DOHH2 (cell line): Measurements from ENCODE around the gene WSCD2.

ENCODE experiments used
- H3F3A ChIP-seq: fragments of 200-600 bp; sonication (generic), shearing (Covaris generic); 2 replicates; pipeline ENCODE4 v1.6.0; 2016; ENCODE audit warnings: antibody characterized with exemption, mild to moderate bottlenecking; ENCODE audit not compliant: control insufficient read depth, insufficient read depth
- H3K27ac ChIP-seq: fragments of 200-600 bp; sonication (generic); 2 replicates; pipeline ENCODE4 v1.5.1; 2014; ENCODE audit warnings: low read depth, mild to moderate bottlenecking, low read length, moderate library complexity
- H3K27me3 ChIP-seq: fragments of 200-600 bp; sonication (generic); 2 replicates; pipeline ENCODE4 v1.6.1; 2014; ENCODE audit warnings: mild to moderate bottlenecking, low read length, mixed read lengths; ENCODE audit not compliant: control insufficient read depth
- H3K36me3 ChIP-seq: fragments of 200-600 bp; sonication (generic); 2 replicates; pipeline ENCODE4 v1.6.1; 2014; ENCODE audit warnings: mild to moderate bottlenecking, low read length, moderate library complexity, mixed read lengths; ENCODE audit not compliant: control insufficient read depth
- H3K4me1 ChIP-seq: fragments of 200-600 bp; sonication (generic); 2 replicates; pipeline ENCODE4 v1.6.1; 2014; ENCODE audit warnings: mild to moderate bottlenecking, low read length, mixed read lengths; ENCODE audit not compliant: control insufficient read depth
- H3K4me2 ChIP-seq: fragments of 200-600 bp; sonication (generic); 2 replicates; pipeline ENCODE4 v1.6.0; 2014; ENCODE audit warnings: mild to moderate bottlenecking, low read length, moderate library complexity
- H3K4me3 ChIP-seq: fragments of 200-600 bp; sonication (generic); 2 replicates; pipeline ENCODE4 v1.5.1; 2014; ENCODE audit warnings: mild to moderate bottlenecking, low read length, mixed read lengths
- H3K79me2 ChIP-seq: fragments of 200-600 bp; sonication (generic); 2 replicates; pipeline ENCODE4 v1.6.1; 2014; ENCODE audit warnings: mild to moderate bottlenecking, low read length, mixed read lengths; ENCODE audit not compliant: control insufficient read depth
- H3K9me2 ChIP-seq: fragments of 200-600 bp; sonication (generic); replicated peaks from 2 replicates; pipeline ENCODE4 v1.6.1; 2014; ENCODE audit warnings: mild to moderate bottlenecking, low read length, mixed read lengths; ENCODE audit not compliant: control insufficient read depth
- H3K9me3 ChIP-seq: fragments of 200-600 bp; sonication (generic); 2 replicates; pipeline ENCODE4 v1.6.1; 2014; ENCODE audit warnings: antibody characterized with exemption, low read length, mixed read lengths; ENCODE audit not compliant: control insufficient read depth, insufficient read depth
- H4K20me1 ChIP-seq: fragments of 200-600 bp; sonication (generic); 2 replicates; pipeline ENCODE4 v1.6.0; 2014; ENCODE audit warnings: low read depth, mild to moderate bottlenecking, antibody characterized with exemption, low read length, moderate library complexity; ENCODE audit not compliant: control insufficient read depth, insufficient read depth
- EZH2phosphoT487 ChIP-seq: fragments of 200-600 bp; sonication (generic); IDR thresholded peaks from 2 replicates; pipeline ENCODE4 v1.6.1; 2017; ENCODE audit warnings: borderline replicate concordance, mild to moderate bottlenecking, antibody characterized with exemption, low read length, moderate library complexity, mixed read lengths
- TF ChIP-seq, protein P1 (sequence below): fragments of 200-600 bp; sonication (generic); IDR thresholded peaks from one replicate; pipeline ENCODE4 v1.5.1; 2014; ENCODE audit warnings: antibody characterized with exemption, mild to moderate bottlenecking, low read depth, low read length; ENCODE audit not compliant: poor library complexity, severe bottlenecking

Gene WSCD2

DNA sequence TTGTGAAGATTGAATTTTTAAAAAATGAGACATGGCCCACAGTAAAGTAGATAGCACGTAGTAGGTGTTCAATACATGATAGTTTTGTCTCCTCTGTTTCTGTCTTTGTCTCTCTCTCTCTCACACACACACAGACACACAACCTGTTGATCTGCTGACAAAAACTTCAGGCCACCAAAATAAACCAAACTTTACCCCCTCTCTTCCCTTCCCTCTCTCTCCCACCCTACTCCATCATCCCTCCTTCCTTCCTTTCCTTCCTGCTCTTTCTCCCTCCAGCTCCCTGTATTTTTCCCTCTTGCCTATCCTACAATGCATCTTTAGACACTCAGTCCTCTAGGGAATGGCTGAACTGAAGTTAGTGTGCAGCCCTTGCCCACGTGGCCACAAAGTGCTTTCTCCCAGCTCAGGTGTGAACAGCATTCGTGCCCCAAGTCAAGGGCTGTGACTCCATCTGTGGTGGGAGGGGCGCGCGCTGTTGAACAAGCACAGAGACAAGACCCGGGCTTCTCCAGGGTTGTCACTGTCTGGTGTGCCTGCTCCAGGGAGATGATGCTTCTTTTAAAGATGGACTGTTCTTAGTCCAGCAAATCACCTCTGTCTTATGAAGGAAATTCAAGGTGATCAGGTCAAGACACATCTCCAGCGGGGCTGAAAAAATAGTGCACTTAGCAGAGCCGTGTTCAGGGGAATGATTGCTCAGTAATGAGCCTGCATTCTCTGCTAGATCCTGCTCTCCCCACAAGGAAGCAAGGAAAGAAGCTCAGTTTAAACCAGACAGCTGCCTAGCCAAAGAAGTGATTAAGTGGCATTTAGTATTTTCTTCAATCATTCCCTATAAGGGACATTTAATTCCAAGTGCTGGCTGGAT lies 75.3 kb downstream of the WSCD2 start:
- H3K36me3 ChIP-seq, result no peaks in the 10 kb centered on the region
- H3K4me3 ChIP-seq, result no peak overlapping the region
- no peaks in the 10 kb centered on the region for H3F3A ChIP-seq
- H3K9me2 ChIP-seq, result no peaks in the 10 kb centered on the region
- H4K20me1 ChIP-seq, result no peaks in the 10 kb centered on the region
- no peaks in the 10 kb centered on the region for H3K4me1 ChIP-seq
- no peak overlapping the region for H3K4me2 ChIP-seq
- H3K9me3 ChIP-seq, result no peaks in the 10 kb centered on the region
- 0 out of 2 replicates have a peak, but pooled peaks cover 2% of the 10 kb centered on the region for H3K27me3 ChIP-seq
- TF ChIP-seq EZH2phosphoT487, result no peak
- TF ChIP-seq, protein P1, sequence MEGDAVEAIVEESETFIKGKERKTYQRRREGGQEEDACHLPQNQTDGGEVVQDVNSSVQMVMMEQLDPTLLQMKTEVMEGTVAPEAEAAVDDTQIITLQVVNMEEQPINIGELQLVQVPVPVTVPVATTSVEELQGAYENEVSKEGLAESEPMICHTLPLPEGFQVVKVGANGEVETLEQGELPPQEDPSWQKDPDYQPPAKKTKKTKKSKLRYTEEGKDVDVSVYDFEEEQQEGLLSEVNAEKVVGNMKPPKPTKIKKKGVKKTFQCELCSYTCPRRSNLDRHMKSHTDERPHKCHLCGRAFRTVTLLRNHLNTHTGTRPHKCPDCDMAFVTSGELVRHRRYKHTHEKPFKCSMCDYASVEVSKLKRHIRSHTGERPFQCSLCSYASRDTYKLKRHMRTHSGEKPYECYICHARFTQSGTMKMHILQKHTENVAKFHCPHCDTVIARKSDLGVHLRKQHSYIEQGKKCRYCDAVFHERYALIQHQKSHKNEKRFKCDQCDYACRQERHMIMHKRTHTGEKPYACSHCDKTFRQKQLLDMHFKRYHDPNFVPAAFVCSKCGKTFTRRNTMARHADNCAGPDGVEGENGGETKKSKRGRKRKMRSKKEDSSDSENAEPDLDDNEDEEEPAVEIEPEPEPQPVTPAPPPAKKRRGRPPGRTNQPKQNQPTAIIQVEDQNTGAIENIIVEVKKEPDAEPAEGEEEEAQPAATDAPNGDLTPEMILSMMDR, result no peak
- H3K27ac ChIP-seq, result no peak overlapping the region
- no peaks in the 10 kb centered on the region for H3K79me2 ChIP-seq

DNA sequence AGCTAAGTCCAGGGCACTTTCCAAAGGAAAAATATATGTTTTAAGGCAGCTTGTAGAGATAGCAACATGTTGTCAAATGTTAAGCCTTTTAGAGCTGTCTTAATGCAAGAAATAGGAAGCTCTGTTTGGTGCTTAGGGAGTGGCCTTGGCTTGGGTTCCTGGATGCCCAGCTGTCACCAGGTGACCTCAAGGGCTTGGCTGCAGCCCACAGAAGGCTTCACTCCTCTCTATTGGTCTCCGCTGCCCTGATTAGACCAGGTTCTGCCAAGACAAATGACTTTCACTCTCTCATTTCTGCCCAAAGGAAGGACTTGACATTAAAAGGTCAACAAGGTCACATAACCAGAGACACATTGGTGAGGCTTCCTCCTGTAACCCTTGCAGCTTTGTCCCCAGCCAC lies 76.8 kb downstream of the WSCD2 start:
- no peak overlapping the region for H3K4me2 ChIP-seq
- H3F3A ChIP-seq, result no peaks in the 10 kb centered on the region
- H3K36me3 ChIP-seq, result no peaks in the 10 kb centered on the region
- H4K20me1 ChIP-seq, result no peaks in the 10 kb centered on the region
- no peaks in the 10 kb centered on the region for H3K4me1 ChIP-seq
- H3K27me3 ChIP-seq, result 0 out of 2 replicates have a peak, but pooled peaks cover 2% of the 10 kb centered on the region
- TF ChIP-seq EZH2phosphoT487, result no peak
- TF ChIP-seq, protein P1, result no peak
- no peaks in the 10 kb centered on the region for H3K79me2 ChIP-seq
- no peak overlapping the region for H3K4me3 ChIP-seq
- H3K9me2 ChIP-seq, result no peaks in the 10 kb centered on the region
- H3K27ac ChIP-seq, result no peak overlapping the region
- H3K9me3 ChIP-seq, result no peaks in the 10 kb centered on the region

DNA sequence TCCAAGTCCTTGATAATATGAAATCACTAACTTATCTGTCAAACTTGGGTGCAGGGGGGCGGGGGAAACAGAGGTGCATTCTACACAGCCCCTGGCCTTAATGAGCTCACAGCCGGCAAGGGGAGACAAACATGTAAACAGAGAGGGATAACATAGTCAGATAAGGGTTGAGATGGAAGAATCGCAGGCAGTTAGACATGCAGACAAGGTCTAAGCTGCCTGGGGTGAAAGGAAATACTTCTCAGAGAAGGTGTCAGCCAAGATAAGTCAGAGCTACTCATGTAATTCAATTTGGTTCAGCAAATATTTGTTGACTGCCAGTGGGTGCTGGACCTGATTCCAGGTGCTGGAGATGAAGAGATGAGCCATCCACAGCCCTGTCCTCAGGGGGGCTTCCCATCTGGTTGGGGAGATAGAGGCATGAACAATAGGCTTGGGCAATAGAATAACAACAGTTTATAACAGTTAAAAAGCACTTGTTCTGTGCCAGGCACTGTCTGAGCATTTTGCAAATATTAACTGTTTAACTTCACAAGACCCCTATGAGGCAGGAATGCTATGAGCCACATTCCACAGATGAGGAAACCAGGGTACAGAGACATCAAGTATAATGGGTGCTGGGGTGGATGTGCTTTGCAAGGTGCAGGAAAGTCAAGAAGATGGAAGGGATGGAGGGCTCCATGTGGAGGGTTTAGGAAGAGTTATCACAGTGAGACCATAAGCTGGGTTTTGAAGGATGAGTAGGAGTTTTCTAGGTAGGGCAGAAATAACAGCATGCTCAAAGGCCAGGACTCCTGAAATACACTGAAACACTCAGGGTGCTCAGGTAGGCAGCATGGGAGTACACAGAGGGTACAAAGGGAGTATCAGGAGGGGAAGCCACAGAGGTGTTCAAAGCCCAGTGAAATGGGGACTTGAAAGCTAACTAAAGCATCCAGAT lies 79.0 kb downstream of the WSCD2 start:
- H3K27ac ChIP-seq, result no peak overlapping the region
- H3K4me3 ChIP-seq, result no peak overlapping the region
- H3K36me3 ChIP-seq, result no peaks in the 10 kb centered on the region
- H3F3A ChIP-seq, result no peaks in the 10 kb centered on the region
- H3K27me3 ChIP-seq, result no peaks in the 10 kb centered on the region
- no peaks in the 10 kb centered on the region for H3K79me2 ChIP-seq
- no peaks in the 10 kb centered on the region for H3K9me3 ChIP-seq
- H3K4me2 ChIP-seq, result no peak overlapping the region
- no peaks in the 10 kb centered on the region for H3K4me1 ChIP-seq
- H3K9me2 ChIP-seq, result no peaks in the 10 kb centered on the region
- H4K20me1 ChIP-seq, result no peaks in the 10 kb centered on the region
- no peak for TF ChIP-seq EZH2phosphoT487
- TF ChIP-seq, protein P1, result no peak
